ENCODE results near the gene KCNAB3.
A peak's percentile ranks its signal among the peaks of the same experiment; 100 is the strongest.

Gene KCNAB3

GRCh38 chr17:7915611-7916384 lies 13.9 kb downstream of the KCNAB3 start, which contains the start of gene RNF227:
Gene RNF227 (minus strand): TSS chr17:7916289. CDS start chr17:7916195, 94 bp downstream.
- DNase-seq (ENCODE audit: low read depth) = peak; percentile 94
- peak within 1 kb of the TSS; percentile 73 for H3K4me3 ChIP-seq (ENCODE audit: low read depth, low read length)
- TF ChIP-seq, protein P1, sequence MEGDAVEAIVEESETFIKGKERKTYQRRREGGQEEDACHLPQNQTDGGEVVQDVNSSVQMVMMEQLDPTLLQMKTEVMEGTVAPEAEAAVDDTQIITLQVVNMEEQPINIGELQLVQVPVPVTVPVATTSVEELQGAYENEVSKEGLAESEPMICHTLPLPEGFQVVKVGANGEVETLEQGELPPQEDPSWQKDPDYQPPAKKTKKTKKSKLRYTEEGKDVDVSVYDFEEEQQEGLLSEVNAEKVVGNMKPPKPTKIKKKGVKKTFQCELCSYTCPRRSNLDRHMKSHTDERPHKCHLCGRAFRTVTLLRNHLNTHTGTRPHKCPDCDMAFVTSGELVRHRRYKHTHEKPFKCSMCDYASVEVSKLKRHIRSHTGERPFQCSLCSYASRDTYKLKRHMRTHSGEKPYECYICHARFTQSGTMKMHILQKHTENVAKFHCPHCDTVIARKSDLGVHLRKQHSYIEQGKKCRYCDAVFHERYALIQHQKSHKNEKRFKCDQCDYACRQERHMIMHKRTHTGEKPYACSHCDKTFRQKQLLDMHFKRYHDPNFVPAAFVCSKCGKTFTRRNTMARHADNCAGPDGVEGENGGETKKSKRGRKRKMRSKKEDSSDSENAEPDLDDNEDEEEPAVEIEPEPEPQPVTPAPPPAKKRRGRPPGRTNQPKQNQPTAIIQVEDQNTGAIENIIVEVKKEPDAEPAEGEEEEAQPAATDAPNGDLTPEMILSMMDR (IDR thresholded peaks at IDR 0.05; ENCODE audit: insufficient read depth, low read depth, low read length, missing control alignments) = no peak

GRCh38 chr17:7915179-7915610 lies 14.5 kb downstream of the KCNAB3 start:
- DNase-seq (ENCODE audit: low read depth) = no peak
- peak overlapping the region; percentile 73 for H3K4me3 ChIP-seq (ENCODE audit: low read depth, low read length)
- TF ChIP-seq, protein P1 (IDR thresholded peaks at IDR 0.05; ENCODE audit: insufficient read depth, low read depth, low read length, missing control alignments) = no peak

GRCh38 chr17:7912927-7913524 lies 16.6 kb downstream of the KCNAB3 start:
- no peak overlapping the region for H3K4me3 ChIP-seq (ENCODE audit: low read depth, low read length)
- TF ChIP-seq, protein P1 (IDR thresholded peaks at IDR 0.05; ENCODE audit: insufficient read depth, low read depth, low read length, missing control alignments) = peak; percentile 78
- DNase-seq (ENCODE audit: low read depth) = peak; percentile 89

DNA sequence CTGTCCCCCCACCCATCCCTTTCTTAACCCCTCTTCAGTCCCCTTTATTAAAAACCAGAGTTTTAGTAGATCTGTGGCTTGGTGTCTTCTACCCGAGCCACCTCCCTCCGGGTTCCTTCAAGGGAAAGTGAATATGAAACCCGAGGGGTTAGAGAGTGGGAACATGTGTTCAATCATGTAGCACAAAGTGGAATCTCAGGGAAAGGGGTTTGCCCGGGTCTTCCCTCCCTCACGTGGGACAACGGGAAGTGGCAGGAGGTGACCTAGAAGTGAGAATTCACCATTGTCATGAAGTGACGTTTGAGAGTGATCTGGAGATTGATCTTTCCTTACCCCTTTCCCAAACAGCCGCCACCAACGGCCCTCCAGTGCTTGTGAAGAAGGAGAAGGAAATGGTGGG lies 18.5 kb downstream of the KCNAB3 start:
- no peak for DNase-seq (ENCODE audit: low read depth)
- no peak overlapping the region for H3K4me3 ChIP-seq (ENCODE audit: low read depth, low read length)
- TF ChIP-seq, protein P1 (IDR thresholded peaks at IDR 0.05; ENCODE audit: insufficient read depth, low read depth, low read length, missing control alignments) = no peak

- TF ChIP-seq, protein P1 (IDR thresholded peaks at IDR 0.05; ENCODE audit: insufficient read depth, low read depth, low read length, missing control alignments) = no peak
- no peak for DNase-seq (ENCODE audit: low read depth)
- no peak overlapping the region for H3K4me3 ChIP-seq (ENCODE audit: low read depth, low read length)
These were observed 18.9 kb downstream of the KCNAB3 start for GRCh38 chr17:7910711-7911110.

- TF ChIP-seq, protein P1 (IDR thresholded peaks at IDR 0.05; ENCODE audit: insufficient read depth, low read depth, low read length, missing control alignments) = no peak
- no peak for DNase-seq (ENCODE audit: low read depth)
- H3K4me3 ChIP-seq (ENCODE audit: low read depth, low read length) = no peak overlapping the region
These were observed 19.4 kb downstream of the KCNAB3 start for GRCh38 chr17:7910281-7910680.

Measured in GM12865 (cell line).